ENCODE measurements around the gene BBLN. TPM values are rescaled to one million over a fixed set of nuclear protein-coding genes. Genes with fewer than 3 reads are reported as not detected.

Gene BBLN
- total RNA-seq, 1 experiment from 2014 or later = 74.9 TPM

- Histone ChIP-seq H2BK15ac (ENCODE audit: low read depth, low read length) (no peak within 1 kb of the TSS), H3K4me2 (ENCODE audit: insufficient read depth, insufficient read length, low read length) (no peak within 1 kb of the TSS), H2BK12ac (ENCODE audit: insufficient read length, low read depth, low read length) (no peak within 1 kb of the TSS), H3K27ac (ENCODE audit: insufficient read length, low read depth, low read length) (no peak within 1 kb of the TSS), H3K9me3 (ENCODE audit: control insufficient read depth, low read depth, low read length) (no peaks in the 10 kb centered on the region), H3K23me2 (ENCODE audit: insufficient read length, low read depth, low read length, poor library complexity, severe bottlenecking) (no peaks in the 10 kb centered on the region), H4K8ac (replicated peaks; ENCODE audit: insufficient read length, low read depth, low read length) (no peak within 1 kb of the TSS), H4K20me1 (ENCODE audit: control insufficient read depth, insufficient read depth, insufficient read length) (no peaks in the 10 kb centered on the region), H3K14ac (ENCODE audit: insufficient read depth, low read length) (no peak within 1 kb of the TSS), H3K4ac (ENCODE audit: low read depth, low read length) (no peak within 1 kb of the TSS), H3K79me1 (ENCODE audit: insufficient read depth, low read depth, low read length, poor library complexity, severe bottlenecking) (no peaks in the 10 kb centered on the region), H3K27me3 (ENCODE audit: insufficient read depth, low read length) (no peaks in the 10 kb centered on the region), H3K18ac (ENCODE audit: insufficient read length, low read depth, low read length) (no peak within 1 kb of the TSS), H4K5ac (ENCODE audit: insufficient read length, low read depth, low read length) (no peak within 1 kb of the TSS), H3K23ac (ENCODE audit: insufficient read length, low read depth, low read length) (no peak within 1 kb of the TSS), H3T11ph (ENCODE audit: low read length) (no peak within 1 kb of the TSS), H3K4me1 (ENCODE audit: insufficient read depth, low read length) (no peaks in the 10 kb centered on the region), H2BK20ac (ENCODE audit: low read depth, low read length, poor library complexity, severe bottlenecking) (no peak within 1 kb of the TSS), H2BK120ac (ENCODE audit: low read depth, low read length, poor library complexity, severe bottlenecking) (no peak within 1 kb of the TSS), H3K9ac (ENCODE audit: extremely low read depth, insufficient read length, low read length) (no peak within 1 kb of the TSS), H2BK5ac (ENCODE audit: insufficient read length, low read length) (no peak within 1 kb of the TSS), H2AFZ (ENCODE audit: low read length) (no peak within 1 kb of the TSS), H3K56ac (ENCODE audit: insufficient read length, low read depth, low read length) (no peak within 1 kb of the TSS), H2AK5ac (ENCODE audit: insufficient read length, low read length) (no peak within 1 kb of the TSS), H4K91ac (ENCODE audit: insufficient read length, low read depth, low read length) (no peak within 1 kb of the TSS), H3K79me2 (ENCODE audit: insufficient read depth, low read length) (no peaks in the 10 kb centered on the region)
- no CpG with 5 or more reads among the region's 9 CpGs for WGBS (ENCODE audit: extremely low coverage, insufficient read length, low lambda C conversion rate)
- Mint-ChIP-seq H3K27ac (peak within 1 kb of the TSS in 2 of 3 experiments; percentile 28 to 48; a peak in 2 of 7 replicates), H3K9me3 (no peaks in the 10 kb centered on the region), H3K4me1 (peaks cover 11 to 18% of the 10 kb centered on the region in 2 experiments), H3K36me3 (ENCODE audit: insufficient read depth in 1 of 3, low read depth in 3 of 3) (no peaks in the 10 kb centered on the region), H3K4me3 (no peak within 1 kb of the TSS; a peak in 2 of 5 replicates), H3K27me3 (ENCODE audit: low read depth) (peaks cover 10% of the 10 kb centered on the region)
- TF ChIP-seq, protein P1, sequence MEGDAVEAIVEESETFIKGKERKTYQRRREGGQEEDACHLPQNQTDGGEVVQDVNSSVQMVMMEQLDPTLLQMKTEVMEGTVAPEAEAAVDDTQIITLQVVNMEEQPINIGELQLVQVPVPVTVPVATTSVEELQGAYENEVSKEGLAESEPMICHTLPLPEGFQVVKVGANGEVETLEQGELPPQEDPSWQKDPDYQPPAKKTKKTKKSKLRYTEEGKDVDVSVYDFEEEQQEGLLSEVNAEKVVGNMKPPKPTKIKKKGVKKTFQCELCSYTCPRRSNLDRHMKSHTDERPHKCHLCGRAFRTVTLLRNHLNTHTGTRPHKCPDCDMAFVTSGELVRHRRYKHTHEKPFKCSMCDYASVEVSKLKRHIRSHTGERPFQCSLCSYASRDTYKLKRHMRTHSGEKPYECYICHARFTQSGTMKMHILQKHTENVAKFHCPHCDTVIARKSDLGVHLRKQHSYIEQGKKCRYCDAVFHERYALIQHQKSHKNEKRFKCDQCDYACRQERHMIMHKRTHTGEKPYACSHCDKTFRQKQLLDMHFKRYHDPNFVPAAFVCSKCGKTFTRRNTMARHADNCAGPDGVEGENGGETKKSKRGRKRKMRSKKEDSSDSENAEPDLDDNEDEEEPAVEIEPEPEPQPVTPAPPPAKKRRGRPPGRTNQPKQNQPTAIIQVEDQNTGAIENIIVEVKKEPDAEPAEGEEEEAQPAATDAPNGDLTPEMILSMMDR (conservative IDR thresholded peaks at IDR 0.05) = no peak
- peak; percentile 22 for DNase-seq
These were observed 10.9 kb upstream of the BBLN start, which contains the start of gene LCN2 for GRCh38 chr9:128149001-128149701. LCN2 (plus strand) TSS chr9:128149453; CDS start chr9:128149526, 73 bp downstream.
